Subcutaneous adipose tissue (tissue), 4 donors: ENCODE measurements around the gene THOC5. TPM values are rescaled to one million over a fixed set of nuclear protein-coding genes. Genes with fewer than 3 reads are reported as not detected.

ENCODE experiments used
- CTCF ChIP-seq: fragments of 450-650 bp; IDR thresholded peaks from one replicate; pipeline ENCODE4 v1.5.1; 2016; ENCODE audit warnings: low read depth, mild to moderate bottlenecking, control low read depth, antibody characterized with exemption, moderate library complexity
- total RNA-seq, 4 donors: library from RNA; depleted of rRNA; stranded (reverse); fragments of >200 nt; gene quantifications; one replicate each; pipeline ENCODE4 v1.1.0, GENCODE V29; 2016

THOC5 gene
- total RNA-seq, 4 donors from 2014 or later, result 26.9 to 55.8 (median 46.2) TPM

- no peak for TF ChIP-seq CTCF
These were observed 32.0 kb downstream of the THOC5 start for GRCh38 chr22:29521526-29521925.

GRCh38 chr22:29520851-29521250 is 32.7 kb downstream of the THOC5 start:
- no peak for TF ChIP-seq CTCF

- TF ChIP-seq CTCF, result no peak
These were observed 33.6 kb downstream of the THOC5 start for GRCh38 chr22:29519996-29520395.

- TF ChIP-seq CTCF, result no peak
These were observed 35.1 kb downstream of the THOC5 start for GRCh38 chr22:29518427-29518826.

GRCh38 chr22:29517215-29517908 is 36.2 kb downstream of the THOC5 start:
- TF ChIP-seq CTCF, result no peak

- no peak for TF ChIP-seq CTCF
These were observed 41.5 kb downstream of the THOC5 start for GRCh38 chr22:29512031-29512430.

- no peak for TF ChIP-seq CTCF
These were observed 42.3 kb downstream of the THOC5 start for GRCh38 chr22:29511126-29511862.
